CD4-positive, alpha-beta T cell (primary cell): ENCODE data around the gene CYS1. TPM values are rescaled to one million over a fixed set of nuclear protein-coding genes. Genes with fewer than 3 reads are reported as not detected.

Experiments used
- ATAC-seq: fragments of 200-7000 bp; cut with Tn5 transposase; one replicate; pipeline ENCODE4 v1.10.0; 2022; ENCODE audit warnings: mild to moderate bottlenecking; ENCODE audit not compliant: poor library complexity
- CTCF ChIA-PET: fragments of 350-600 bp; sonication (Branson Sonifier 250); formaldehyde crosslinking; loops from one replicate; lab custom pipeline; 2021; ENCODE audit warnings: antibody characterized with exemption, inconsistent platforms; lab: Charles Lee
- POLR2A ChIA-PET: fragments of 350-600 bp; sonication (Branson Sonifier 250); formaldehyde crosslinking; loops from one replicate; lab custom pipeline; 2021; ENCODE audit warnings: antibody characterized with exemption, inconsistent platforms; lab: Charles Lee
- DNase-seq, 14 experiments: peaks; one replicate each; pipeline ENCODE4 v3.0.0-alpha.2; 2013 to 2020; ENCODE audit warnings: mixed read lengths in 2 of 14
- H3K27ac ChIP-seq, 2 donors: one replicate each; pipeline versions ENCODE4 v1.5.1 to v1.7.0; 2013; ENCODE audit warnings: low read length in 2 of 2, low read depth in 1 of 2, mild to moderate bottlenecking in 1 of 2
- H3K27me3 ChIP-seq, 2 experiments: 1 replicate in 1 of 2; 2 replicates in 1 of 2; pipeline versions ENCODE4 v1.6.1 to v1.7.0; 2013; ENCODE audit warnings: low read length in 2 of 2, control low read depth in 1 of 2, mild to moderate bottlenecking in 1 of 2, moderate library complexity in 1 of 2; ENCODE audit not compliant: insufficient read depth in 2 of 2, control insufficient read depth in 1 of 2
- H3K36me3 ChIP-seq: one replicate; pipeline ENCODE4 v1.6.1; 2013; ENCODE audit warnings: low read length, control low read depth; ENCODE audit not compliant: insufficient read depth
- H3K4me1 ChIP-seq: one replicate; pipeline ENCODE4 v1.6.1; 2013; ENCODE audit warnings: low read length, control low read depth; ENCODE audit not compliant: insufficient read depth
- H3K4me3 ChIP-seq: one replicate; pipeline ENCODE4 v1.5.1; 2013; ENCODE audit warnings: mild to moderate bottlenecking, low read length, moderate library complexity
- H3K9me3 ChIP-seq, 2 experiments: 1 replicate in 1 of 2; 2 replicates in 1 of 2; pipeline versions ENCODE4 v1.6.1 to v1.7.0; 2013; ENCODE audit warnings: low read length in 2 of 2, mild to moderate bottlenecking in 2 of 2, control low read depth in 1 of 2, moderate library complexity in 1 of 2; ENCODE audit not compliant: control insufficient read depth in 1 of 2, insufficient read depth in 1 of 2
- H3K27ac Mint-ChIP-seq: one replicate; pipeline ENCODE4 v1.8.0; 2020; ENCODE audit warnings: mixed read lengths
- H3K27me3 Mint-ChIP-seq: one replicate; pipeline ENCODE4 v1.8.0; 2021; ENCODE audit warnings: mixed read lengths
- H3K36me3 Mint-ChIP-seq: one replicate; pipeline ENCODE4 v1.8.0; 2021; ENCODE audit warnings: low read depth, mixed read lengths
- H3K4me1 Mint-ChIP-seq: one replicate; pipeline ENCODE4 v1.8.0; 2021; ENCODE audit warnings: low read depth, mixed read lengths
- H3K4me3 Mint-ChIP-seq: one replicate; pipeline ENCODE4 v1.8.0; 2020; ENCODE audit warnings: mild to moderate bottlenecking, mixed read lengths
- H3K9me3 Mint-ChIP-seq: one replicate; pipeline ENCODE4 v1.8.0; 2020; ENCODE audit warnings: mixed read lengths
- CTCF ChIP-seq: fragments of 200-600 bp; IDR thresholded peaks from one replicate; pipeline ENCODE4 v1.8.0; 2022; ENCODE audit warnings: antibody characterized with exemption, mild to moderate bottlenecking
- intact Hi-C, 2 experiments: fragments of 100-400 bp; cut with DNase I in 1 of 2; cut with micrococcal nuclease in 1 of 2; formaldehyde crosslinking; loops; one replicate each; pipeline versions ENCODE4 v1.15.1 to v1.9.0; 2023 to 2025; cut with DNase I, micrococcal nuclease
- total RNA-seq, 174 experiments: library from RNA in 2 of 174; stranded (reverse) in 2 of 174; gene quantifications; one replicate each; pipeline ENCODE4 v1.2.3 and lab custom pipeline; 2021 to 2026

The CYS1 gene
- total RNA-seq, 2 experiments from 2014 or later, result not detected

DNA sequence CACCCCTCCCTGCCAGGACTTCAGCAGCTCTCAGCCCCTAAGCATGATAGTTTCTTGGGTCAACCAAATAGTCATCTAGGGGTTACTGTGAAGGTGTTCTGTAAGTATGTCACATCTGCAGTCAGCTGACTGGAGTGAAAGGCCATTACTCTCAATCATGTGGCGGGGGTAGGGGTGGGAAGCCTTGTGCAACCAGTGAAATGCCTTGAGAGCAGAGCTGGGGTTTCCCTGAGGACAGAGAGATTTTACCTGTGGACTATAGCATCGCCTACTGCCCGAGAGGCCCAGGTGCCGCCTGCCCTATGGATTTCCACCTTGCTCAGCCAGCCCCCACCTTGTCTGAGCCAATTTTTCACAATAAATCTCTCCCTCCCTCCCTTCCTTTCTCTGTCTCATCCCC lies 57.8 kb downstream of the CYS1 start:
- ATAC-seq (no peak), DNase-seq (no peak)
- ChIA-PET CTCF (no interaction called here), POLR2A (no interaction called here)
- Mint-ChIP-seq H3K27ac (no peak overlapping the region), H3K4me3 (no peak overlapping the region), H3K36me3 (no peaks in the 10 kb centered on the region), H3K9me3 (peaks cover 3% of the 10 kb centered on the region), H3K4me1 (peaks cover 2% of the 10 kb centered on the region), H3K27me3 (peaks cover 10% of the 10 kb centered on the region)
- Histone ChIP-seq H3K4me3 (no peak overlapping the region), H3K9me3 (peaks cover 0 to 4% of the 10 kb centered on the region in 2 experiments), H3K4me1 (no peaks in the 10 kb centered on the region), H3K27me3 (no peaks in the 10 kb centered on the region), H3K27ac (no peak overlapping the region), H3K36me3 (no peaks in the 10 kb centered on the region)
- intact Hi-C loops, result no loop called here
- TF ChIP-seq CTCF, result no peak

DNA sequence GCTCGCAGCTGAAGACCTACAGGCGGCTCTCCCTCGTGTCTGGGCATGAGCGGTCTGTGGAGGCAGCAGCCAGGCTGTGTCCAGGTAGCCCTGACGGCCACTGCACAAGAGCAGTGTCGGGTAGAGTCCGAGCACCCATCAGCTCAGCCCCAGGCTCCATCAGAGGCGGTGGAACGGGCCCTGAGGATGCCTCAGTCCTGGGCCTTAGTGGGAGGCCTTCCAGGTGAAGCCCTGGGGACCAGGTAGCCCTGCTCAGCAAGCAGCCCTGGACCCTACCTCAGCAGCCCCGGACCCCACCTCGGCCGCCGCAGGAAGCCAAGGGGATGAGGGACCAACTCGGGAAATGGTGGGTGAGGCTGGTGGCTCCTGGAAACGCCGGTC lies 58.2 kb downstream of the CYS1 start:
- H3K27ac ChIP-seq, result no peak overlapping the region
- no peak for DNase-seq
- no peaks in the 10 kb centered on the region for H3K4me1 Mint-ChIP-seq

DNA sequence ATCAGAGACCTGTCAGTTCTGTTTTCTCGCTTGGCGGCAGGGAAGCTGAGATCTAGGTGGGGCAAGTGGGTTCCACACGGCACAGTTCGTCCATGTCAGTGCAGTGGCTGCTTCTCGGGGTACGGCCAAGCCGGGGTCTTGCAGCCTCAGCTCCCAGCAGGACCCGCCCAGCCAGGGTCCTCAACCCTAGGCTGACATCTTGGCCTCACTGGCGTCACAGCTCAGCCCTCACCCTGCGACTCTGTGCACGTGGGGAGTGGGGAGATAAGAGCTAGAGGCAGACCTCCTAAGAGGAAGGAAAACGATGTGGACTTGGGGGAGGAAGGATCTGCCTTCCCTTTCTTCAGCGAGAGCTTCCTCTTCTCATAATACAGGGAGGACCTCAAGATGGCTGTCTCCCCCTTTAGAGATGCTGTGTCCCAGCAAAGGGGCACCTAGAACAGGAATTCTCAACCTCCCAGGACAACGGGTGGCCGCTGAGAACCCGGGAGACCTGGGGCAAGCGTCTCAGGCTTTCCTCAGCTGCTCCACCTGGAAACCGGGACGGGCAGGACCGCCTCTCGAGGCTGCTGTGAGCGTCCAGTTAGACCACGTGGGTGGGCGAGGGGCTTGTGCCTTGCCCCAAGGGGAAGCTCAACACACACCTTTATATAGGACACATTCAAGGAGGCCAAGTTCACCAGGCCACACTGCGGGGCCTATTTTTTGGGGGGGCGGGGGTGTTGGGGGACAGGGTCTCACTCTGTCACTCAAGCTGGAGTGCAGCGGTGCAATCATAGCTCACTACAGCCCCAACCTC lies 60.4 kb downstream of the CYS1 start:
- intact Hi-C loops, result no loop called here
- Histone ChIP-seq H3K27me3 (no peaks in the 10 kb centered on the region), H3K27ac (no peak overlapping the region), H3K36me3 (no peaks in the 10 kb centered on the region), H3K4me3 (no peak overlapping the region), H3K9me3 (peaks cover 0 to 20% of the 10 kb centered on the region in 2 experiments), H3K4me1 (no peaks in the 10 kb centered on the region)
- DNase-seq (no peak), ATAC-seq (no peak)
- Mint-ChIP-seq H3K4me3 (no peak overlapping the region), H3K27me3 (peaks cover 13% of the 10 kb centered on the region), H3K27ac (no peak overlapping the region), H3K36me3 (no peaks in the 10 kb centered on the region), H3K9me3 (peaks cover 10% of the 10 kb centered on the region), H3K4me1 (no peaks in the 10 kb centered on the region)
- CTCF ChIA-PET, result interaction anchor here (0.5 to 1.8 kb wide), 2 partner anchors 29 to 155 kb away, joined by 3 to 9 read pairs; no protein-coding TSS in a partner anchor
- no peak for TF ChIP-seq CTCF
- POLR2A ChIA-PET, result interaction anchor here (1.1 kb wide), 1 partner anchor 9 kb away, joined by 4 read pairs; no protein-coding TSS in a partner anchor

More for the DNA sequence above, 58.2 kb downstream of the CYS1 start:
- no peak overlapping the region for H3K4me3 ChIP-seq
- no peak for ATAC-seq
- no peaks in the 10 kb centered on the region for H3K27me3 ChIP-seq
- no peaks in the 10 kb centered on the region for H3K36me3 Mint-ChIP-seq
- peaks cover 13% of the 10 kb centered on the region for H3K27me3 Mint-ChIP-seq
- H3K9me3 Mint-ChIP-seq, result peaks cover 7% of the 10 kb centered on the region
- H3K9me3 ChIP-seq, result peaks cover 0 to 6% of the 10 kb centered on the region in 2 experiments
- no peaks in the 10 kb centered on the region for H3K36me3 ChIP-seq
- CTCF ChIA-PET, result no interaction called here
- intact Hi-C loops, result no loop called here
- no peak overlapping the region for H3K27ac Mint-ChIP-seq
- POLR2A ChIA-PET, result no interaction called here
- no peaks in the 10 kb centered on the region for H3K4me1 ChIP-seq
- H3K4me3 Mint-ChIP-seq, result no peak overlapping the region
- no peak for TF ChIP-seq CTCF
